ENCODE results near the gene TMED4. TPM values are rescaled to one million over a fixed set of nuclear protein-coding genes. Genes with fewer than 3 reads are reported as not detected.
"Not testable (repeated sequence)": the region's sequence is repeated elsewhere in the genome, so short reads cannot be mapped to it uniquely, and the experiment has no call there.

The TMED4 gene
- total RNA-seq, 2 donors from 2014 or later = 50.3 to 52.5 TPM

DNA sequence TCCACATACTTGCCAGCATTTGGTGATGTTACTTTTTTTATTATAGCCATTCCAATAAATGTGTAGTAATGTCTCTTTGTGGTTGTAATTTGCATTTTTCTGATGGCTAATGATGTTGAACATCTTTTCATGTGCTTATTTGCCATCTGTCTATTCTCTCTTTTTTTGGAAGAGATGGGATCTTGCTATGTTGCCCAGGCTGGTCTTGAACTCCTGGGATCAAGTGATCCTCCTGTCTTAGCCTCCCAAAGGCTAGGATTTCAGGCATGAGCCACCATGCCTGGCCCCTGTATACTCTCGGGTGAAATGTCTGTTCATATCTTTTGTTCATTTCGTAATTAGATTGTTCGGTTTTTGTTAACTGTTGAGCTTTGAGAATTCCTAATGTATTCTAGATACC lies 27.8 kb upstream of the TMED4 start:
- intact Hi-C loops (cut with DNase I) = loop anchor here in 1 of 2 donors (10.0 kb wide), 1 partner anchor 145 kb away; no protein-coding TSS in a partner anchor
- DNase-seq (ENCODE audit: low spot score) = no peak

DNA sequence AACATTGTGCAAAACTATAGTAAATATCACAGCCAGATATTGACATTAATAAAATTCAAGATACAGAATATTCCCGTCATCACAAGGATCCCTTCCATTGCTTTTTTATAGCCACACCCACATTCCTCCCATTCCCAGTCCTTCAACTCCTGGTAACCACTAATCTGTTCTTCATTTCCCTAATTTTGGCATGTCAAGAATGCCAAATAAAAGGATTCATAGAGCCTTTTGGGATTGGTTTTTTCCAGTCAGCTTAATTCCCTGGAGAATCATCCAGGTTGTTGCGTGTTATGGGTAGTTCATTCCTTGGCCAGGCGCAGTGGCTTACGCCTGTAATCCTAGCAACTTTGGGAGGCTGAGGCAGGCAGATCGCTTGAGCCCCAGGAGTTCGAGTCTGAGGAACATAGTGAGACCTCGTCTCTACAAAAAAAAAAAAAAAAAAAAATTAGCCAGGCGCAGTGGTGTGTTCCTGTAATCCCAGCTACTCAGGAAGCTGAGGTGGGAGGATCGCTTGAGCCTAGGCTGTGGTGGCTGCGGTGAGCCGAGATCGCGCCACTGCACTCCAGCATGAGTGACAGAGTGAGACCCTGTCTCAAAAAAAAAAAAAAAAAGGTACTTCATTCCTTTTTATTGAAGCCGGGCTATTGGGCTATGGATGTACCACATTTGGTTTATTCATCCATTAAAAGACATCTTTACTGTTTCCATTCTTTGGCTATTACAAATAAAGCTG lies 27.1 kb upstream of the TMED4 start:
- DNase-seq (ENCODE audit: low spot score) = no peak
- intact Hi-C loops (cut with DNase I) = loop anchor here in 1 of 2 donors (10.0 kb wide), 1 partner anchor 146 kb away; no protein-coding TSS in a partner anchor

DNA sequence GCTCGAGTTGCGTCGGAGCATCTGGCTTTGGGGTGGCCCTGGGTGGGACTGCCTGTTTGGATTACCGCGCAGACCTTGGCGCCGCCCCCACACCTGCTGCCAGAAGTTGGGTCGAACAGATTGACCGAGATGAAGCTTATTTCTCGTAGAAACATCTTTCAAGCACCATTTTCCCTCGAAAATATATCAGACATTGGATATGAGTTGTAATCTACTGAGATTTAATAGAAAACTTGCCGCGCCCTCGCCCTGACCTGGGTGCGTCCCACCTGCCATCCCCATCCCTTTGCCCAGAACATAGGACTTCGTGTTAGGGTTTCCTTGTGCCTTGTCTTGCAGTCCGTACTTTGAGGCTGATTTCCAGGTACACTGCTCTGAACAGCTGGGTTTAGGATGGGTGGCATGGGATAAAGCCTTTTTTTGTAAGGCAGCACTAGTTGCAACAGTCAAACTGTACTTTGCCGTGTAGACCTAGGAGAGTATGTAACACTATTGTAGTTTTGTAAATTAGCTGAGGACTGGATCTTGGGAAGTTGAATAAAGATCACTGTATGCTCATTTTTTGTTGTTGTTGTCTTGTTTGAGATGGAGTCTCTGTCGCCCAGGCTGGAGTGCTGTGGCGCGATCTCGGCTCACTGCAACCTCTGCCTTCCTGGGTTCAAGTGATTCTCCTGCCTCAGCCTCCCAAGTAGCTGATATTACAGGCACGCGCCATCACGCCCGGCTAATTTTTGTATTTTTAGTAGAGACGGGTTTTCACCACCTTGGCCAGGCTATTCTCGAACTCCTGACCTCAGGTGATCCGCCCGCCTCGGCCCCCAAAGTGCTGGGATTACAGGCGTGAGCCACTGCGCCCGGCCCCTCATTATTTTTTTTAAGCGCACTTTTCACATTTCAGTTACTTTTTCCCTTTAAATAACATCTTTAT lies 25.4 kb upstream of the TMED4 start:
- intact Hi-C loops (cut with DNase I) = loop anchor here in 1 of 2 donors (10.0 kb wide), 1 partner anchor 147 kb away; no protein-coding TSS in a partner anchor
- no peak for DNase-seq (ENCODE audit: low spot score)

DNA sequence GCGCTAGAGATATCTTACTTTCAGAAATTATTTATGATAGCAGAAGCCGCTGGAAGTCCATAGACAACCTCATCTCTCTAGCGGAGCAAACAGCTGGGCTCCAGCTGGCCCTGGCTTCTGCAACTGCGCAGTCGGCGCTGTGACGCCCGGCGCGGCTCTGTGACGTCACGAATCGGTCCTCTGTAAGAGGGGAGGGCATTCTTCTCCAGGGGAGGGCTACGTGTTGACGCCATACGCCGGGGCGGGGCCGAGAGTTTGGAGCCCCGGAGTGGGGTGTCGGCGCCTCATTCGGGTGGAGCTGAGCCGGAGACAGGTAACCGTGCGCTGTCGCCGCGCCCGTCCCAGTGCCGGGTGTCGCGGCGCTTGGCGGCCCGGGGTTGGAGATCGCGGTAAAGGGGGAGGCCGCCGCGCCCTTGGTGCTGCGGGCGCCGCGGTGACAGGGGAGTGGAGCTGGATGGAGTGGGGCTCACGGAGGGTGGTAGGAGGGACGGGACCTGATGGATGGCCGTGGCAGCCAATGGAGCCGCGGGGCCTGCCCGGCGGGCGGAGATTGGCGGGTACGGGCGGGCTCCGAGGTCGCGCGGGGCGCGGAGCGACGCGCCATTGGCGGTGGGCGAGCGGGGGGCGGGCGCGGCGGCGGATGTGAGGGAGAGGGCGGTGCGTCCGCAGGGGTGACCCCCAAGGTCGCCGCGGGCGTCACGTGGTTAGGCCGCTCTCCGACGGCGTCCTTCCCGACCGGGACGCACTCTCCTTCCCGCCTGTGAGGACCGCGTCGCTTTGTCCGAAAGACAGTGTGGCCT lies 24.5 kb upstream of the TMED4 start, which contains the start of gene OGDH:
Gene OGDH, plus strand, starts transcription at position 287 of the 800 bp plus-strand sequence. CDS start 17,717 bp downstream, outside the sequence.
- intact Hi-C loops (cut with DNase I) = loop anchor here in 1 of 2 donors (10.0 kb wide), 1 partner anchor 148 kb away; no protein-coding TSS in a partner anchor
- DNase-seq (ENCODE audit: low spot score) = peak; percentile 100

DNA sequence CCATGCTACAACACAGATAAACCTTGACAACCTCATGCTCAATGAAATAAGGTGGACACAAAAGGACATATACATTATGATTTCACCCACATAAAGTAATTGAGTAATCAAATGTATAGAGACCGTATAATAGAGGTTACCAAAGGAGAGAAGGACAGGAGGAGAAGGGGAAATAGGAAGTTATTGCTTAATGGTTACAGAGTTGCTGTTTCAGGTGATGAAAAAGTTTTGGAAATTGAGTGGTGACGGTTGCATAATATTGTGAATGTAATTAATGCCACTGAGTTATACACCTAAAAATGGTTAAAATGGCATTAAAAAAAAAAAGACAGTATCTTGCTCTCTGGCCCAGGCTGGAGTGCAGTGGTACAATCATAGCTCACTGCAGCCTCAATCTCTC lies 22.9 kb upstream of the TMED4 start:
- intact Hi-C loops (cut with DNase I) = loop anchor here in 1 of 2 donors (10.0 kb wide), 1 partner anchor 150 kb away; no protein-coding TSS in a partner anchor
- no peak for DNase-seq (ENCODE audit: low spot score)

DNA sequence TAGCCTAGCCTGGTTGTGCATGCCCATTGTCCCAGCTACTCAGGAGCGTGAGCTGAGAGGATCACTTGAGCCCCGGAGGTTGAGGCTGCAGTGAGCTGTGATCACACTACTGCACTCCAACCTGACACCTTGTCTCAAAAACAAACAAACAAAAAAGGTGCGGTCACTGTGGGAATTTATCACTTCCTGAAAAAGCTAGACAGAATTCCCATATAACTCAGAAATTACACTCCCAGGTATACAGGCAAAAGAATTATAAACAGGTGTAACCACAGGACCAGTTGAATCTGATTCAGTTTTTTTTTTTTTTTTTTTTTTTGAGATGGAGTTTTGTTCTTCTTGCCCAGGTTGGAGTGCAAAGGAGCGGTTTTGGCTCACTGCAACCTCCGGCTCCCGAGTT lies 21.2 kb upstream of the TMED4 start:
- no peak for DNase-seq (ENCODE audit: low spot score)
- intact Hi-C loops (cut with DNase I) = loop anchor here in 1 of 2 donors (10.0 kb wide), 1 partner anchor 152 kb away; no protein-coding TSS in a partner anchor

DNA sequence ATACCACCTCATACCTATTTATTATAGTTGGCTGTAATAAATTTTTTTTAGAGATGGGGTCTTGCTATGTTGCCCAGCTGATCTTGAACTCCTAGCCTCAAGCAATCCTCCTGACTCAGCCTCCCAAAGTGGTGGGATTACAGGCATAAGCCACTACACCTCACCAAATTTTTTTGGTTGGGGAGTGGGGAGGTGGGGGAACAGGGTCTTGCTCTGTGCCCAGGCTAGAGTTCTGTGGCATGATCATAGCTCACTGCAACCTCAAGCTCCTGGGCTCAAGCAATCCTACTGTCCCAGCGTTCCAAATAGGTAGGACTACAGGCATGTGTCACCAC lies 20.5 kb upstream of the TMED4 start:
- intact Hi-C loops (cut with DNase I) = loop anchor here in 1 of 2 donors (10.0 kb wide), 1 partner anchor 152 kb away; no protein-coding TSS in a partner anchor
- no peak for DNase-seq (ENCODE audit: low spot score)

DNA sequence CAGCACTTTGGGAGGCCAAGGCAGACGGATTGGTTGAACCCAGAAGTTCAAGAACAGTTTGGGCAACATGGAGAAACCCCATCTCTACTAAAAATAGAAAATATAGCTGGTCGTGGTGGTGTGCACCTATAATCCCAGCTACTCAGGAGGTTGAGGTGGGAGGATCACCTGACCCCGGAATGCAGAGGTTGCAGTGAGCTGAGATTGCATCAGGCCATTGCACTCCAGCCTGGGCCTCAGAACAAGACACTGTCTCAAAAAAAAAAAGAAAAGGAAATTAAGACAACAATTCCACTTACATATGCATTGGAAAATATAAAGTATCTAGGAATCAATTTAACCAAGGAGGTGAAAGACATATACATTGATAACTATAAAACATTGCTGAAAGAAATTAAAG lies 17.2 kb upstream of the TMED4 start:
- intact Hi-C loops (cut with DNase I) = no loop called here
- DNase-seq (ENCODE audit: low spot score) = no peak

DNA sequence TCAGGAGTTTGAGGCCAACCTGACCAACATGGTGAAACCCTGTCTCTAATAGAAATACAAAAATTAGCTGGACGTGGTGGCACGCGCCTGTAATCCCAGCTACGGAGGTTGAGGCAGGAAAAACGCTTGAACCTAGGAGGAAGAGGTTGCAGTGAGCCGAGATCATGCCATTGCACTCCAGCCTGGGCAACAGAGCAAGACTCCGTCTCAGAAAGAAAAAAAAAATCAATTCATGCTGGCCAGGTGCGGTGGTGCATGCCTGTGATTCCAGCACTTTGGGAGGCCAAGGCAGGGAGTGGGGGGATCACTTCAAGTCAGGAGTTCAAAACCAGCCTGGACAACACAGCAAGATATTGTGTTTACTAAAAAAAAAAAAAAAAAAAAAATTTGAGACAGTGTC lies 15.2 kb upstream of the TMED4 start:
- DNase-seq (ENCODE audit: low spot score); intact Hi-C loops (cut with DNase I): not testable (repeated sequence)

DNA sequence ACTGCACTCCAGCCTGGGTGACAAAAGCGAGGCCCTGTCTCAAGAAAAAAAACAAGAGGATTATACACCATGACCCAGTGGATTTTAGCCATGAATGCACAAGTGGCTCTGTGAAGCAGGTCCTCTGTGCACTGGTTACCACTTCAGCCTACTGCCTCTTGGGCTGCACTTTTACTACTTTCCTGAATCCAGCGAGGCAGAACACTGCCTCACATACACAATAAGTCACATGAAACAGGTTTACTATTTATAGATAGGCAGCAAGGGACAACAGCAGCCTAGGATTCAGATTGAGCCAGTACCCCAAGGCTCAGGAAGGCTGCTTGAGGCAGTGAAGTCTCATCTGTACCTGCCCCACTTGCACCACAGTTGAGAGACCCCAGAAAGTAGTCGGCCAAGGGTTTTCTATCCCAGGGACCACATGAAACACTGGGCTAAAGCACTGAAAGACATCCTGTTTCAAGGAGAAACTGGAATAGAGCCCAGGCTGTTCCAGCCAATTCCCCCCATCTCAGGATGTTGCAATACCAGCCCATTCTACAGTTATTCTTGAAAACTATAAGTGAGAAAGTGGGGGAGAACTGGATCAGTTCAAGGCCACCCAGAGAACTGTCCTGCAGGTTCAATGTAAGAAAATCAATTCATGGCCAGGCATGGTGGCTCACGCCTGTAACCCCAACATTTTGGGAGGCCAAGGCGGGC lies 14.1 kb upstream of the TMED4 start:
- intact Hi-C loops (cut with DNase I) = no loop called here
- DNase-seq (ENCODE audit: low spot score) = no peak

DNA sequence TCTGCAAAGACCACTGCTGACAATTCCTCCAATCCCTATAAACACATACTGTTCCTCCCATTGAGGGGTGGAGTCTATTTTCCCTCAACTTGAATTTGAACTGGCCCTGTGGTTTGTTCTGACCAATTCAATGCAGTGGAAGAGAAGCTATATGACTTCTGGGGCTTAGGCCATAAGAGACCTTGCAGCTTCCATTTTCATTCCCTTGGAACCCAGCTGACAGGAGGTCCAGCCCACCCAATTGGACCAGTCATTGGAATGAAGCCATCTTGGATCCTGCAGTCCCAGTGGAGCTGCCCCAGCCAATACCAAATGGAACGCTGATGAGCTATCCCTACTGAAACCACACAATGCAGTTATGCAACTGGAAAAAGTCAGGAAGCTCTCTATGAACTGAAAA lies 8.9 kb upstream of the TMED4 start:
- DNase-seq (ENCODE audit: low spot score) = no peak
- intact Hi-C loops (cut with DNase I) = loop anchor here in 1 of 2 donors (5.0 kb wide), 1 partner anchor 331 kb away; no protein-coding TSS in a partner anchor

DNA sequence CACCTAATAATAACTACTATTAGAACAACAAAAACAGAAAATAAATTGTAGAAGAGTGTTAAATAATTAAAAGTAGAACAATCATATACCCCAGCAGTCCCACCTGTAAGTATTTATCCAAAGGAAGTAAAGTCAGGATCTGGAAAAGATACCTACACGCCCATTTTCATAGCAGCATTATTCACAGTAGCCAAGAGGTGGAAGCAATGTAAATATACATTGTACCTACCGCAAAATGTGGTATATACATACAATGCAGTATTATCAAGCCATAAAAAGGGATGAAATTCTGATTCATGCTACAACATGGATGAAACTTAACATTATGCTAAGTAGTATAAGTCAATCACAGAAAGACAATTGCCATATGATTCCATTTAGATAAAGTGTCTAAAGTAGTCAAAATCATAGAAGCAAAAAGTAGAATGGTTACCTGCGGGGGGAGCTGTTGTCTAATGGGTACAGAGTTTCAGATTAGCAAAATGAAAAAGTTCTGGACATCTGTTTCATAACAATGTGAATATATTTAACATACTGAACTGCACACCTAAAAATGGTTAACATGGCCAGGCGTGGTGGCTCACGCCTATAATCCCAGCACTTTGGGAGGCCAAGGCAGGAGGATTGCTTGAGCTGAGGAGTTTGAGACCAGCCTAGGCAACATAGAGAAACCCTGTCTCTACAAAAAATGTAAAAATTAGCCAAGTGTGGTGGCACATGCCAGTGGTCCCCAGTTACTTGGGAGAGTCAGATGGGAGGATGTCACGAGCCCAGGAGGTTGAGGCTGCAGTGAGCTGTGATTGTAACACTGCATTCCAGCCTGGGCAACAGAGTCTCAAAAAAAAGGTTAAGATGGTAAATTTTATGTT lies 6.0 kb upstream of the TMED4 start:
- peak; percentile 32 for DNase-seq (ENCODE audit: low spot score)
- intact Hi-C loops (cut with DNase I) = loop anchor here in 1 of 2 donors (5.0 kb wide), 1 partner anchor 259 kb away; the partner anchor contains the start of gene H2AZ2

DNA sequence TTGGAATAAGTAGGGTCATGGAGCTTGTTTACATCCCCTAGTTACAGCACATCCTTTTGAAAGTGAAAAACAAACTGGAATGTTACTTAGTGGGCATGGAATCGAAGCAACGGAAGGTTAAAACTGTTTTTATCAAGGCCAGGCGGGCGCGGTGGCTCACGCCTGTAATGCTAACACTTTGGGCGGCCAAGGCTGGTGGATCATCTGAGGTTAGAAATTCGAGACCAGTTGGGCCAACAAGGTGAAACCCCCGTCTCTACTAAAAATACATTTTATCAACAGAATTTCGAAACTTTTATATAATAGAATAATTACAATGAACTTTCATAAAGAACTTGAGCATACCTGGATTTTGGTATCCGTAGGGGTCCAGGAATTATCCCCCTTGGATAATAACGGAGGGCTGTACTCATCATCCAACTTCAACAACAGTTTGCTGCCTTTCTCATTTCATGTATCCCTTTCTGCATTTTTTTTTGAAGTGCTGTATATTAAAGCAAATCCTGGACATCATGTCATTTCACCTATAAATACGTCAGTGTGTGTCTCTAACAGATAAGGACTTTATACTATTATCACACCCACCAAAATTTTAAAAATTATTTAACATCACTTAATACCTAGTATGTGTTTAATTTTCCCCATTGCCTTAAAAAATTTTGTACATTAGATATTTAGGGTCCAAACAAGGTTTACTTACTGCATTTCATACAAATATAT lies 1.3 kb upstream of the TMED4 start:
- intact Hi-C loops (cut with DNase I) = no loop called here
- no peak for DNase-seq (ENCODE audit: low spot score)

DNA sequence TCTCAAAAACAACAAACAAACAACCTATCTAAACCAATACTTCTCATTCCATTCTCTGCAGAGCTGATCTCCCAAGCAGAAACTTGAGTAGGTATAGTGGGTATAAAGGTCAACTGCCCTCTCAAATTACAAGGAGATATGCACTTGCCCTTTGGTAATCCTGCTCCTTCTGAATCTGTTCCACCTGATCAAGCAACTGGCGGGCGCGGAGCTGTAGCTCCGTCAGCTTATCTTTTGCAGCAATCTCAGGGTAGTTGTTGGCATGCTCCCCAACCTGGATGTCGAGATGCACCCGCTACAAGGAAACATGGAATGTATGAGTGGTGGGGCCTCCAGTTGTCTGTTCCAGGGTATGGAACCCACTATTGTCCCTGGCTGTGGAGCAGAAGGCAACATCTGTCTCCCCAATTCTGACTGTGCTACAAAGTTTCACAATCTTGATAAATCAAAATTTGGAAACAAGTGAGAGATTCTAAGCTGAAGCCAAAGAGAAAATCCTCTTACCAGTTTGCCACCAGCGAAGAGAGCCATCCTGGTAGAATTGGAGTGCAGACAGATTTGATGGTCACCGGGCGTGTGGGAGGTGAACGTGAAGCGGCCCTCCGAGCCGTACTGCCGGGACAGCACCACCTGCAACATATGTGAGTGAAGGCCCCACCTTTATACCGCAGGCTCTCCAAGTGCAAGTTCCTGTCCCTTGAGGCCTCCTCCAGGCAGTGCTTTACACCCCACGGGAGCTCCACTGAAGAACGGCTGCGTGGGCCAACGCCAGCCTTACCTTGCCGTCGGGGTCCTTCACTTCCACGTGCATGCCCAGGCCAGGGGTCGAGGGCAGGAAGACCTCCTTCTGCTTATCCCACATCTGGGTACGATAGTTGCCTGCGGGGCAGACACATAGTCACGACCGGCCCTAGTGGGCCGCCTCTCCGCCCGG lies 819 bp downstream of the TMED4 start:
- no peak for DNase-seq (ENCODE audit: low spot score)
- intact Hi-C loops (cut with DNase I) = no loop called here

DNA sequence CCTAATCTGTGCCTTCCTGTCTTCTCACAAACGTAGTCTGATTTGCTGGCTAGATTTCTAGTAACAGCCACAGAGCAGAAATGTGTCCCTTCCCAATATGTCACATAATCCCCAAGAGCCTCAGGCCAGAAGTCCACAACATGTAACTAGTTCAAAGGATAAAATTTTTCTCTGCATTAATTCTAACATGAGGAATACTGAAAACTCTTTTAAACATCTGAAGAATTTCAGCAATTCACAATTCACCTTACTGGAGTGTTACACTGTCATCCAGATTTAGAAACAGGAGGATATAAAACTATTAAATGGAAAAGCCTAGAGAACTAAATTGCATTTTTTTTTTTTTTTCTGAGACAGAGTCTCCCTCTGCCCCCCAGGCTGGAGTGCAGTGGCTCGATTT lies 5.8 kb downstream of the TMED4 start:
- intact Hi-C loops (cut with DNase I) = no loop called here
- DNase-seq (ENCODE audit: low spot score) = no peak

DNA sequence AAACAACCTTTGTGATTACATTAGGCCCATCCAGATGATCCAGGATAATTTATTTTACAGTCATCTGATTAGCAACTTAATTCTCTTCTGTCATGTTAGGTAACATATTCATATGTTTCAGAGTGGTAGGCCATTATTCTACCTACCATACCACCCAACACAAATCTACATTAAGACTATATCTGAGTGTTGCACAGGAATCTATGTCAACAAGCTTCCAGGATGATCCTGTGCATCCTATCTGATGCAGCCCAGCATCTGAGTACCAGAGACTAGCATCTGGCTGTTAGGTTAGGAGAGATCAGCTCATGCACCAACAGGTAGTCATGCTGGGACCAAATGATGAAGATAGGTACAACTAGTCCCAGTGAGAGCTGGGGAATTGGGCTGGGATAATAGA lies 7.0 kb downstream of the TMED4 start:
- no peak for DNase-seq (ENCODE audit: low spot score)
- intact Hi-C loops (cut with DNase I) = no loop called here

Data from posterior vena cava (tissue), 2 donors.